CD4-positive, alpha-beta T cell treated with Interleukin-17A for 4 hours (primary cell): ENCODE results near the gene KPNA6.

ENCODE experiments used
- DNase-seq: peaks from one replicate; pipeline ENCODE4 v3.0.0-alpha.2; 2020; ENCODE audit warnings: mixed read lengths

The KPNA6 gene

GRCh38 chr1:32194984-32195383 lies 87.1 kb downstream of the KPNA6 start:
- no peak for DNase-seq

- no peak for DNase-seq
Observed at GRCh38 chr1:32195531-32195930, 87.7 kb downstream of the KPNA6 start.

- DNase-seq, result peak; percentile 23
Observed at GRCh38 chr1:32195972-32196823, 88.3 kb downstream of the KPNA6 start.

GRCh38 chr1:32197074-32197473 lies 89.2 kb downstream of the KPNA6 start:
- no peak for DNase-seq

- DNase-seq, result no peak
Observed at GRCh38 chr1:32197837-32198236, 90.0 kb downstream of the KPNA6 start.

- no peak for DNase-seq
Observed at GRCh38 chr1:32198237-32199042, 90.6 kb downstream of the KPNA6 start.

GRCh38 chr1:32199043-32199716 lies 91.3 kb downstream of the KPNA6 start:
- no peak for DNase-seq

- no peak for DNase-seq
Observed at GRCh38 chr1:32199717-32200072, 91.8 kb downstream of the KPNA6 start.

- DNase-seq, result peak; percentile 62
Observed at GRCh38 chr1:32200226-32201010, 92.6 kb downstream of the KPNA6 start, which contains the start of gene CCDC28B. TSS of gene CCDC28B (plus strand) at chr1:32200595. CDS start at chr1:32201936, 1,341 bp downstream.

- DNase-seq, result peak; percentile 88
Observed at GRCh38 chr1:32201011-32201855, 93.4 kb downstream of the KPNA6 start.

GRCh38 chr1:32204943-32205361 lies 97.1 kb downstream of the KPNA6 start:
- no peak for DNase-seq

- peak; percentile 89 for DNase-seq
Observed at GRCh38 chr1:32205401-32206370, 97.8 kb downstream of the KPNA6 start, which contains the start of gene IQCC. TSS of gene IQCC (plus strand) at chr1:32205671. CDS start at chr1:32205682, 11 bp downstream.

- no peak for DNase-seq
Observed at GRCh38 chr1:32208469-32208868, 100.6 kb downstream of the KPNA6 start.

- peak; percentile 27 for DNase-seq
Observed at GRCh38 chr1:32208891-32209328, 101.1 kb downstream of the KPNA6 start, which contains the start of gene DCDC2B. TSS of gene DCDC2B (plus strand) at chr1:32209089. CDS start at chr1:32209094, 5 bp downstream.

- peak; percentile 74 for DNase-seq
Observed at GRCh38 chr1:32215629-32216480, 108.0 kb downstream of the KPNA6 start.

- no peak for DNase-seq
Observed at GRCh38 chr1:32216566-32216965, 108.7 kb downstream of the KPNA6 start.

GRCh38 chr1:32219022-32219421 lies 111.2 kb downstream of the KPNA6 start:
- no peak for DNase-seq

GRCh38 chr1:32220746-32221580 lies 113.1 kb downstream of the KPNA6 start:
- DNase-seq, result no peak
